Activated CD4-positive, alpha-beta T cell treated with anti-CD3 and anti-CD28 coated beads for 36 hours (primary cell): ENCODE data around the gene EPC1. TPM values are rescaled to one million over a fixed set of nuclear protein-coding genes. Genes with fewer than 3 reads are reported as not detected.

Source experiments
- ATAC-seq: fragments of 200-7000 bp; cut with Tn5 transposase; one replicate; pipeline ENCODE4 v1.10.0; 2021; ENCODE audit warnings: mild to moderate bottlenecking, moderate library complexity
- CTCF ChIA-PET: fragments of 350-600 bp; sonication (Branson Sonifier 250); formaldehyde crosslinking; loops from one replicate; lab custom pipeline; 2021; ENCODE audit warnings: antibody characterized with exemption; lab: Charles Lee
- POLR2A ChIA-PET: fragments of 350-600 bp; sonication (Branson Sonifier 250); formaldehyde crosslinking; loops from one replicate; lab custom pipeline; 2021; ENCODE audit warnings: antibody characterized with exemption, inconsistent platforms; lab: Charles Lee
- DNase-seq: peaks from one replicate; pipeline ENCODE4 v3.0.0-alpha.2; 2020
- H3K27ac Mint-ChIP-seq: one replicate; pipeline ENCODE4 v1.8.0; 2021; ENCODE audit warnings: mixed read lengths
- H3K27me3 Mint-ChIP-seq: one replicate; pipeline ENCODE4 v1.8.0; 2021; ENCODE audit warnings: mixed read lengths
- H3K36me3 Mint-ChIP-seq: one replicate; pipeline ENCODE4 v1.8.0; 2021; ENCODE audit warnings: low read depth, mixed read lengths
- H3K4me1 Mint-ChIP-seq: one replicate; pipeline ENCODE4 v1.8.0; 2021; ENCODE audit warnings: mixed read lengths
- H3K4me3 Mint-ChIP-seq: one replicate; pipeline ENCODE4 v1.8.0; 2021; ENCODE audit warnings: mild to moderate bottlenecking, moderate library complexity, mixed read lengths
- H3K9me3 Mint-ChIP-seq: one replicate; pipeline ENCODE4 v1.8.0; 2021; ENCODE audit warnings: low read depth, mixed read lengths
- intact Hi-C, 2 experiments: fragments of 100-400 bp; cut with DNase I in 1 of 2; cut with micrococcal nuclease in 1 of 2; formaldehyde crosslinking; loops; one replicate each; pipeline versions ENCODE4 v1.14.2 to v1.15.1; 2022 to 2024; cut with DNase I, micrococcal nuclease
- total RNA-seq, 2 experiments: library from RNA; stranded (reverse); gene quantifications; one replicate each; pipeline ENCODE4 v1.2.3, GENCODE V29; 2021

EPC1 gene
- total RNA-seq, 2 experiments from 2014 or later: 28.8 to 31.0 TPM

- H3K27ac Mint-ChIP-seq: peak overlapping the region; percentile 33
- peaks cover 11% of the 10 kb centered on the region for H3K36me3 Mint-ChIP-seq
- POLR2A ChIA-PET: no interaction called here
- no peak for DNase-seq
- H3K27me3 Mint-ChIP-seq: no peaks in the 10 kb centered on the region
- no peaks in the 10 kb centered on the region for H3K9me3 Mint-ChIP-seq
- ATAC-seq: no peak
- CTCF ChIA-PET: interaction anchor here (1.1 to 1.5 kb wide), 2 partner anchors 10 to 16 kb away, joined by 3 to 4 read pairs; no protein-coding TSS in a partner anchor
- H3K4me1 Mint-ChIP-seq: peaks cover 44% of the 10 kb centered on the region
- intact Hi-C loops: loop anchor here in 1 of 2 experiments (5.0 kb wide), 1 partner anchor 37 kb away; no protein-coding TSS in a partner anchor
- no peak overlapping the region for H3K4me3 Mint-ChIP-seq
These were observed 51.9 kb downstream of the EPC1 start for GRCh38 chr10:32295027-32295426.

GRCh38 chr10:32293581-32293980 lies 53.4 kb downstream of the EPC1 start:
- Mint-ChIP-seq H3K9me3 (no peaks in the 10 kb centered on the region), H3K27ac (no peak overlapping the region), H3K4me3 (no peak overlapping the region), H3K27me3 (no peaks in the 10 kb centered on the region), H3K36me3 (peaks cover 9% of the 10 kb centered on the region), H3K4me1 (peaks cover 30% of the 10 kb centered on the region)
- ChIA-PET CTCF (interaction anchor here (0.7 to 1.5 kb wide), 4 partner anchors 13 to 83 kb away, joined by 3 to 4 read pairs (median 4); no protein-coding TSS in a partner anchor), POLR2A (no interaction called here)
- ATAC-seq: no peak
- no peak for DNase-seq
- intact Hi-C loops: no loop called here

- ChIA-PET POLR2A (interaction anchor here (0.7 kb wide), 1 partner anchor 49 kb away, joined by 3 read pairs; no protein-coding TSS in a partner anchor), CTCF (interaction anchor here (1.0 kb wide), 1 partner anchor 14 kb away, joined by 4 read pairs; no protein-coding TSS in a partner anchor)
- Mint-ChIP-seq H3K27me3 (no peaks in the 10 kb centered on the region), H3K27ac (no peak overlapping the region), H3K36me3 (peaks cover 31% of the 10 kb centered on the region), H3K9me3 (no peaks in the 10 kb centered on the region), H3K4me3 (no peak overlapping the region), H3K4me1 (peaks cover 6% of the 10 kb centered on the region)
- intact Hi-C loops: no loop called here
- DNase-seq (no peak), ATAC-seq (no peak)
These were observed 67.2 kb downstream of the EPC1 start for GRCh38 chr10:32279795-32280194.

GRCh38 chr10:32273336-32273735 lies 73.6 kb downstream of the EPC1 start:
- Mint-ChIP-seq H3K27me3 (no peaks in the 10 kb centered on the region), H3K4me3 (no peak overlapping the region), H3K27ac (no peak overlapping the region), H3K36me3 (peaks cover 39% of the 10 kb centered on the region), H3K9me3 (no peaks in the 10 kb centered on the region), H3K4me1 (peaks cover 12% of the 10 kb centered on the region)
- ATAC-seq: no peak
- intact Hi-C loops: no loop called here
- ChIA-PET CTCF (interaction anchor here (0.6 to 1.0 kb wide), 2 partner anchors 12 to 351 kb away, joined by 3 to 4 read pairs; no protein-coding TSS in a partner anchor), POLR2A (interaction anchor here (0.7 kb wide), 1 partner anchor 14 kb away, joined by 4 read pairs; no protein-coding TSS in a partner anchor)
- no peak for DNase-seq

- Mint-ChIP-seq H3K4me3 (no peak overlapping the region), H3K27me3 (no peaks in the 10 kb centered on the region), H3K4me1 (peaks cover 11% of the 10 kb centered on the region), H3K36me3 (peaks cover 46% of the 10 kb centered on the region), H3K9me3 (no peaks in the 10 kb centered on the region), H3K27ac (peak overlapping the region; percentile 58)
- ChIA-PET CTCF (no interaction called here), POLR2A (no interaction called here)
- no peak for ATAC-seq
- DNase-seq: no peak
- intact Hi-C loops: no loop called here
These were observed 75.3 kb downstream of the EPC1 start for GRCh38 chr10:32271617-32272016.

- POLR2A ChIA-PET: no interaction called here
- ATAC-seq: no peak
- no peak for DNase-seq
- intact Hi-C loops: no loop called here
- Mint-ChIP-seq H3K4me3 (no peak overlapping the region), H3K27ac (peak overlapping the region; percentile 49), H3K9me3 (no peaks in the 10 kb centered on the region), H3K27me3 (no peaks in the 10 kb centered on the region), H3K4me1 (peaks cover 11% of the 10 kb centered on the region), H3K36me3 (peaks cover 39% of the 10 kb centered on the region)
- CTCF ChIA-PET: interaction anchor here (1.4 to 2.7 kb wide), 3 partner anchors 13 to 73 kb away, joined by 3 to 8 read pairs (median 5); no protein-coding TSS in a partner anchor
These were observed 77.4 kb downstream of the EPC1 start for GRCh38 chr10:32269343-32270100.

- Mint-ChIP-seq H3K4me3 (no peak overlapping the region), H3K9me3 (no peaks in the 10 kb centered on the region), H3K27ac (no peak overlapping the region), H3K4me1 (peaks cover 11% of the 10 kb centered on the region), H3K36me3 (peaks cover 39% of the 10 kb centered on the region), H3K27me3 (no peaks in the 10 kb centered on the region)
- ATAC-seq (no peak), DNase-seq (no peak)
- ChIA-PET POLR2A (no interaction called here), CTCF (interaction anchor here (0.6 to 2.7 kb wide), 5 partner anchors 9 to 233 kb away, joined by 3 to 8 read pairs (median 4); no protein-coding TSS in a partner anchor)
- intact Hi-C loops: no loop called here
These were observed 78.2 kb downstream of the EPC1 start for GRCh38 chr10:32268788-32269187.

GRCh38 chr10:32266979-32267378 lies 80.0 kb downstream of the EPC1 start:
- Mint-ChIP-seq H3K9me3 (no peaks in the 10 kb centered on the region), H3K4me3 (no peak overlapping the region), H3K4me1 (peaks cover 13% of the 10 kb centered on the region), H3K27ac (no peak overlapping the region), H3K36me3 (peaks cover 36% of the 10 kb centered on the region), H3K27me3 (no peaks in the 10 kb centered on the region)
- DNase-seq (no peak), ATAC-seq (no peak)
- CTCF ChIA-PET: interaction anchor here (1.0 to 1.7 kb wide), 4 partner anchors 11 to 79 kb away, joined by 3 to 4 read pairs (median 4); no protein-coding TSS in a partner anchor
- intact Hi-C loops: no loop called here
- POLR2A ChIA-PET: no interaction called here

- Mint-ChIP-seq H3K4me3 (no peak overlapping the region), H3K27me3 (no peaks in the 10 kb centered on the region), H3K27ac (no peak overlapping the region), H3K9me3 (no peaks in the 10 kb centered on the region), H3K36me3 (peaks cover 34% of the 10 kb centered on the region), H3K4me1 (peaks cover 13% of the 10 kb centered on the region)
- DNase-seq: no peak
- ChIA-PET POLR2A (no interaction called here), CTCF (interaction anchor here (1.0 to 1.4 kb wide), 3 partner anchors 10 to 80 kb away, joined by 3 to 4 read pairs (median 3); no protein-coding TSS in a partner anchor)
- intact Hi-C loops: no loop called here
- ATAC-seq: no peak
These were observed 80.4 kb downstream of the EPC1 start for GRCh38 chr10:32266566-32266965.

GRCh38 chr10:32265756-32266155 lies 81.2 kb downstream of the EPC1 start:
- H3K27ac Mint-ChIP-seq: no peak overlapping the region
- ChIA-PET POLR2A (no interaction called here), CTCF (interaction anchor here (0.5 to 1.2 kb wide), 3 partner anchors 9 to 80 kb away, joined by 3 to 4 read pairs (median 3); no protein-coding TSS in a partner anchor)
- no peaks in the 10 kb centered on the region for H3K9me3 Mint-ChIP-seq
- ATAC-seq: no peak
- DNase-seq: no peak
- H3K4me3 Mint-ChIP-seq: no peak overlapping the region
- intact Hi-C loops: no loop called here
- peaks cover 13% of the 10 kb centered on the region for H3K4me1 Mint-ChIP-seq
- H3K27me3 Mint-ChIP-seq: no peaks in the 10 kb centered on the region
- peaks cover 26% of the 10 kb centered on the region for H3K36me3 Mint-ChIP-seq

GRCh38 chr10:32263300-32263699 lies 83.7 kb downstream of the EPC1 start:
- ATAC-seq: peak; percentile 60
- Mint-ChIP-seq H3K4me1 (peaks cover 2% of the 10 kb centered on the region), H3K27me3 (no peaks in the 10 kb centered on the region), H3K27ac (no peak overlapping the region), H3K36me3 (peaks cover 11% of the 10 kb centered on the region), H3K9me3 (no peaks in the 10 kb centered on the region), H3K4me3 (no peak overlapping the region)
- ChIA-PET CTCF (no interaction called here), POLR2A (interaction anchor here (0.7 kb wide), 1 partner anchor 38 kb away, joined by 4 read pairs; no protein-coding TSS in a partner anchor)
- intact Hi-C loops: no loop called here
- DNase-seq: no peak
